Bone marrow (tissue), 2 donors: ENCODE results near the gene KANSL1.

Source experiments
- DNase-seq, 2 donors: peaks; one replicate each; lab custom pipeline; 2025; lab: John Stamatoyannopoulos, UW

The KANSL1 gene

GRCh38 chr17:46000292-46000691 is 192.9 kb downstream of the KANSL1 start:
- DNase-seq = no peak

GRCh38 chr17:45999900-46000290 is 193.3 kb downstream of the KANSL1 start:
- no peak for DNase-seq

GRCh38 chr17:45998987-45999899 is 194.0 kb downstream of the KANSL1 start, which contains the start of gene STH:
STH (plus strand) TSS chr17:45999250; CDS start chr17:45999280, 30 bp downstream.
- no peak for DNase-seq

- DNase-seq = no peak
Observed at GRCh38 chr17:45997624-45998023, 195.6 kb downstream of the KANSL1 start.

- no peak for DNase-seq
Observed at GRCh38 chr17:45997166-45997565, 196.1 kb downstream of the KANSL1 start.

- DNase-seq = no peak
Observed at GRCh38 chr17:45996282-45996937, 196.8 kb downstream of the KANSL1 start.

GRCh38 chr17:45995627-45996270 is 197.5 kb downstream of the KANSL1 start:
- DNase-seq = no peak

- no peak for DNase-seq
Observed at GRCh38 chr17:45994987-45995386, 198.2 kb downstream of the KANSL1 start.

- no peak for DNase-seq
Observed at GRCh38 chr17:45993962-45994627, 199.1 kb downstream of the KANSL1 start.

- no peak for DNase-seq
Observed at GRCh38 chr17:45992904-45993303, 200.3 kb downstream of the KANSL1 start.

GRCh38 chr17:45992175-45992574 is 201.1 kb downstream of the KANSL1 start:
- no peak for DNase-seq

- no peak for DNase-seq
Observed at GRCh38 chr17:45991341-45991740, 201.9 kb downstream of the KANSL1 start.

GRCh38 chr17:45990886-45991285 is 202.3 kb downstream of the KANSL1 start:
- no peak for DNase-seq

GRCh38 chr17:45989759-45990158 is 203.5 kb downstream of the KANSL1 start:
- no peak for DNase-seq

GRCh38 chr17:45987706-45988105 is 205.5 kb downstream of the KANSL1 start:
- no peak for DNase-seq

- DNase-seq = no peak
Observed at GRCh38 chr17:45986056-45986455, 207.2 kb downstream of the KANSL1 start.

GRCh38 chr17:45985447-45985846 is 207.8 kb downstream of the KANSL1 start:
- DNase-seq = no peak

- DNase-seq = no peak
Observed at GRCh38 chr17:45984368-45984767, 208.9 kb downstream of the KANSL1 start.

GRCh38 chr17:45983614-45984310 is 209.5 kb downstream of the KANSL1 start:
- DNase-seq = no peak

GRCh38 chr17:45982791-45983613 is 210.2 kb downstream of the KANSL1 start:
- no peak for DNase-seq

GRCh38 chr17:45981306-45981705 is 211.9 kb downstream of the KANSL1 start:
- DNase-seq = no peak
